Keratinocyte (primary cell): ENCODE measurements around the gene CCDC157. TPM values are rescaled to one million over a fixed set of nuclear protein-coding genes. Genes with fewer than 3 reads are reported as not detected.
A peak's percentile ranks its signal among the peaks of the same experiment; 100 is the strongest.

Experiments
- DNase-seq: peaks from one replicate; pipeline ENCODE4 v3.0.0-alpha.2; 2011; ENCODE audit warnings: low read depth, missing footprints, low spot score
- FAIRE-seq: peaks from 2 replicates; lab custom pipeline; 2011; peaks lifted over from hg19 to GRCh38; lab: Jason Lieb, UNC
- H2AFZ ChIP-seq: 2 replicates; pipeline ENCODE4 v1.6.0; 2012; ENCODE audit warnings: low read length, control low read depth, inconsistent platforms; ENCODE audit not compliant: control insufficient read depth
- H3K27ac ChIP-seq: 2 replicates; pipeline ENCODE4 v1.5.1; 2011; ENCODE audit warnings: low read length; ENCODE audit not compliant: control insufficient read depth, insufficient read depth
- H3K27me3 ChIP-seq: 3 replicates; pipeline ENCODE4 v1.6.0; 2011; ENCODE audit warnings: low read length; ENCODE audit not compliant: control insufficient read depth, insufficient read depth; ENCODE audit errors: extremely low read depth
- H3K36me3 ChIP-seq, 2 experiments: 2 replicates in 1 of 2; 3 replicates in 1 of 2; pipeline ENCODE4 v1.5.1; 2011; ENCODE audit warnings: low read length in 2 of 2, mild to moderate bottlenecking in 1 of 2; ENCODE audit not compliant: control insufficient read depth in 2 of 2, insufficient read depth in 2 of 2; ENCODE audit errors: extremely low read depth in 1 of 2
- H3K4me1 ChIP-seq: 3 replicates; pipeline ENCODE4 v1.5.1; 2011; ENCODE audit warnings: low read length; ENCODE audit not compliant: control insufficient read depth, insufficient read depth; ENCODE audit errors: extremely low read depth
- H3K4me2 ChIP-seq: 3 replicates; pipeline ENCODE4 v1.6.0; 2011; ENCODE audit warnings: low read depth, low read length; ENCODE audit not compliant: control insufficient read depth, insufficient read depth; ENCODE audit errors: extremely low read depth
- H3K4me3 ChIP-seq, 3 experiments: fragments of 200-600 bp in 1 of 3; sonication (generic) in 1 of 3; 2 replicates in 2 of 3; 3 replicates in 1 of 3; pipeline ENCODE4 v1.5.1; 2011 to 2016; ENCODE audit warnings: low read length in 3 of 3, mild to moderate bottlenecking in 3 of 3, control low read depth in 2 of 3, inconsistent platforms in 1 of 3, low read depth in 1 of 3, mixed read lengths in 1 of 3, mixed run types in 1 of 3, moderate library complexity in 1 of 3; ENCODE audit not compliant: control insufficient read depth in 2 of 3, insufficient read depth in 2 of 3; ENCODE audit errors: extremely low read depth in 1 of 3
- H3K79me2 ChIP-seq: 2 replicates; pipeline ENCODE4 v1.6.0; 2012; ENCODE audit warnings: low read length; ENCODE audit not compliant: control insufficient read depth, insufficient read depth
- H3K9ac ChIP-seq: 3 replicates; pipeline ENCODE4 v1.6.0; 2011; ENCODE audit warnings: low read length; ENCODE audit not compliant: control insufficient read depth, insufficient read depth; ENCODE audit errors: extremely low read depth
- H3K9me1 ChIP-seq: 3 replicates; pipeline ENCODE4 v1.6.0; 2011; ENCODE audit warnings: low read length; ENCODE audit not compliant: control insufficient read depth, insufficient read depth; ENCODE audit errors: extremely low read depth
- H3K9me3 ChIP-seq: 2 replicates; pipeline ENCODE4 v1.5.1; 2012; ENCODE audit warnings: low read depth, low read length; ENCODE audit not compliant: control insufficient read depth
- H4K20me1 ChIP-seq: 3 replicates; pipeline ENCODE4 v1.6.0; 2011; ENCODE audit warnings: low read length; ENCODE audit not compliant: control insufficient read depth, insufficient read depth; ENCODE audit errors: extremely low read depth
- EZH2 ChIP-seq: IDR thresholded peaks from one replicate; pipeline ENCODE4 v1.6.1; 2012; ENCODE audit warnings: inconsistent platforms, mild to moderate bottlenecking, low read length, moderate library complexity
- dilution Hi-C: fragments of 300-500 bp; cut with MboI; formaldehyde crosslinking; loops from one replicate; pipeline ENCODE4 v1.7.0; 2020; ENCODE audit warnings: low sequenced_read_pairs; ENCODE audit not compliant: extremely low pct_ligation_motif_present
- polyA plus RNA-seq, 5 experiments: library from polyadenylated mRNA; depleted of rRNA in 3 of 5; stranded (reverse) in 3 of 5; stranded (forward) in 1 of 5; unstranded in 1 of 5; fragments of >200 nt; gene quantifications; 1 replicate in 1 of 5; 2 replicates in 3 of 5; 3 replicates in 1 of 5; pipeline versions ENCODE4 v1.2.1 to v1.2.3, GENCODE V29; 2011 to 2012; ENCODE audit warnings: missing spikeins in 2 of 5, low read depth in 1 of 5, low replicate concordance in 1 of 5
- TF ChIP-seq, protein P1 (sequence below), 3 experiments: IDR thresholded peaks in 1 of 3; conservative IDR thresholded peaks in 1 of 3; optimal IDR thresholded peaks in 1 of 3; 2 replicates in 2 of 3; 3 replicates in 1 of 3; pipeline versions ENCODE3 to v1.5.1; 2011; ENCODE audit warnings: low read length in 3 of 3, mild to moderate bottlenecking in 3 of 3, moderate library complexity in 2 of 3, control low read depth in 1 of 3, inconsistent platforms in 1 of 3; ENCODE audit not compliant: insufficient read depth in 2 of 3; ENCODE audit errors: extremely low read depth in 1 of 3

Gene CCDC157
- polyA plus RNA-seq, 1 donor (not counting 4 experiments of a cell fraction or from before 2014, with no cell fraction given): 1.3 TPM

DNA sequence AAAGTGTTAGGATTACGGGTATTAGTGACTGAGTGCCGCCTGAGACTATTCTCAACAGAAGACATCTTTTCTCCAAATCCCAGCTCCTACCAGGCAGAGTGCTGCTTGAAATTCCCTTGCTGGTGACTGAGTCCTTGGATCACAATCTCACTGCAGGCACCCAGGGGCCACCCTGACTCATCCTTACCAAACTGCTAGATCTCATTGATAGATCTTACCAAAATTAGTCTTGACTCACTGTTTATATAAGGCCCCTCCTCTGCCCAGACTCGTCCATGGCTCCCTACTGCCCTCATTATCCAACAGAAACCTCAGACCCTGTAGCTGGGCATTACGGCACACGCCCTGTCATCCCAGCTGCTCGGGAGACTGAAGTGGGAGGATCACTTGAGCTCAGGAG, 44.8 kb upstream of the CCDC157 start:
- H2AFZ ChIP-seq: no peak overlapping the region
- peaks cover 76% of the 10 kb centered on the region for H3K4me1 ChIP-seq
- peak; percentile 82 for DNase-seq
- peaks cover 10% of the 10 kb centered on the region for H4K20me1 ChIP-seq
- H3K79me2 ChIP-seq: peaks cover 49% of the 10 kb centered on the region
- H3K9me1 ChIP-seq: peaks cover 7% of the 10 kb centered on the region
- dilution Hi-C loops: no loop called here
- H3K9me3 ChIP-seq: no peaks in the 10 kb centered on the region
- H3K4me3 ChIP-seq: no peak overlapping the region
- H3K27ac ChIP-seq: peak overlapping the region; percentile 61
- peaks cover 3 to 9% of the 10 kb centered on the region in 2 experiments for H3K36me3 ChIP-seq
- FAIRE-seq: peak; percentile 92
- H3K4me2 ChIP-seq: peak overlapping the region; percentile 52
- H3K9ac ChIP-seq: peak overlapping the region; percentile 29
- H3K27me3 ChIP-seq: no peaks in the 10 kb centered on the region
- TF ChIP-seq, protein P1, sequence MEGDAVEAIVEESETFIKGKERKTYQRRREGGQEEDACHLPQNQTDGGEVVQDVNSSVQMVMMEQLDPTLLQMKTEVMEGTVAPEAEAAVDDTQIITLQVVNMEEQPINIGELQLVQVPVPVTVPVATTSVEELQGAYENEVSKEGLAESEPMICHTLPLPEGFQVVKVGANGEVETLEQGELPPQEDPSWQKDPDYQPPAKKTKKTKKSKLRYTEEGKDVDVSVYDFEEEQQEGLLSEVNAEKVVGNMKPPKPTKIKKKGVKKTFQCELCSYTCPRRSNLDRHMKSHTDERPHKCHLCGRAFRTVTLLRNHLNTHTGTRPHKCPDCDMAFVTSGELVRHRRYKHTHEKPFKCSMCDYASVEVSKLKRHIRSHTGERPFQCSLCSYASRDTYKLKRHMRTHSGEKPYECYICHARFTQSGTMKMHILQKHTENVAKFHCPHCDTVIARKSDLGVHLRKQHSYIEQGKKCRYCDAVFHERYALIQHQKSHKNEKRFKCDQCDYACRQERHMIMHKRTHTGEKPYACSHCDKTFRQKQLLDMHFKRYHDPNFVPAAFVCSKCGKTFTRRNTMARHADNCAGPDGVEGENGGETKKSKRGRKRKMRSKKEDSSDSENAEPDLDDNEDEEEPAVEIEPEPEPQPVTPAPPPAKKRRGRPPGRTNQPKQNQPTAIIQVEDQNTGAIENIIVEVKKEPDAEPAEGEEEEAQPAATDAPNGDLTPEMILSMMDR (optimal IDR thresholded peaks at IDR 0.05 in 1 of 3, IDR thresholded peaks at IDR 0.05 in 1 of 3, conservative IDR thresholded peaks at IDR 0.05 in 1 of 3; ENCODE audit: extremely low read depth in 1 of 3, insufficient read depth in 2 of 3, low read length in 3 of 3): no peak
- TF ChIP-seq EZH2: no peak

DNA sequence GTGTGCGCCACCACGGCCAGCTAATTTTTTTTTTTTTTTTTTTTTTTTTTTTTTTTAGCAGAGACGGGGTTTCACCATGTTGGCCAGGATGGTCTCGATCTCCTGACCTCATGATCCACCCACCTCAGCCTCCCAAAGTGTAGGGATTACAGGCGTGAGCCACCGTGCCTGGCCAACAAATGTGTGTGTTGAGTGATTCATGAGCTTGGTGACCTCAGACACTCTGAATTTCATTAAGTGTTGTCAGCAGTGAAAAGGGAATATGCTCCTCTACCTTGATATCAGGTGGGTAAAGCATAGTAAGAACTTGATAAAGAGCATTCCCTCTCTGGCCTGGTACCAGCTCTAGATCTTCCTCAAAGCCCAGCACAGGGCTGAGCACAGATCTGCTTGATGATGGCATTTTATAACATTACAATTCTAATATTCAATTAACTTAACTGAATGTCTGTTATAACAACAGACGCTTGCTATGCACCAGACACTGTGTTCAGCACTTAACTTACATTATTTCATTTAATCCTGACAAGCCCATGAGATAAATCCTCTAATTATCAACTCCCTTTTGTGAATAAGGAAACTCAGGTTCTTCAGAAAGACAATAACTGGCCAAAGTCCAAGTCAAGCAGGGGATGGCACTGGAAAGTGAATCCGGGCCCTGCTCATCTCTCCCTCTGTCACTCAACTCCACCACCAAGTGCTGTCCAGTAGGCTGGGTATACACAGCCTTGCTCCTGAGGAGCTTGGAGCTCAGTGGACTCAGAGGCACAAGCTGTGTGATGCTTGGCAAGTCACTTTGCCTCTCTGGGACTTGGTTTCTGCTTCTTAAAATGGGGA, 43.1 kb upstream of the CCDC157 start:
- peaks cover 9% of the 10 kb centered on the region for H3K9me1 ChIP-seq
- peaks cover 63% of the 10 kb centered on the region for H3K4me1 ChIP-seq
- peaks cover 14% of the 10 kb centered on the region for H4K20me1 ChIP-seq
- DNase-seq (no peak), FAIRE-seq (no peak)
- no peak overlapping the region for H3K4me2 ChIP-seq
- no peaks in the 10 kb centered on the region for H3K27me3 ChIP-seq
- H3K79me2 ChIP-seq: peaks cover 55% of the 10 kb centered on the region
- TF ChIP-seq EZH2: no peak
- TF ChIP-seq, protein P1 (optimal IDR thresholded peaks at IDR 0.05 in 1 of 3, IDR thresholded peaks at IDR 0.05 in 1 of 3, conservative IDR thresholded peaks at IDR 0.05 in 1 of 3; ENCODE audit: extremely low read depth in 1 of 3, insufficient read depth in 2 of 3, low read length in 3 of 3): no peak
- H3K36me3 ChIP-seq: peaks cover 12 to 13% of the 10 kb centered on the region in 2 experiments
- no peak overlapping the region for H2AFZ ChIP-seq
- H3K9me3 ChIP-seq: no peaks in the 10 kb centered on the region
- no peak overlapping the region for H3K4me3 ChIP-seq
- no peak overlapping the region for H3K9ac ChIP-seq
- dilution Hi-C loops: no loop called here
- no peak overlapping the region for H3K27ac ChIP-seq
